ENCODE results near the gene LAP3.

LAP3 gene

GRCh38 chr4:17544205-17544604 lies 32.8 kb upstream of the LAP3 start:
- DNase-seq (ENCODE audit: low read depth), result peak; percentile 4
- TF ChIP-seq CTCF (IDR thresholded peaks at IDR 0.05; ENCODE audit: low read length, missing control alignments), result no peak
- H3K4me3 ChIP-seq (replicated peaks; ENCODE audit: low read depth, low read length), result no peak overlapping the region

- DNase-seq (ENCODE audit: low read depth), result peak; percentile 8
- no peak overlapping the region for H3K4me3 ChIP-seq (replicated peaks; ENCODE audit: low read depth, low read length)
- no peak for TF ChIP-seq CTCF (IDR thresholded peaks at IDR 0.05; ENCODE audit: low read length, missing control alignments)
Observed at GRCh38 chr4:17544831-17545234, 32.2 kb upstream of the LAP3 start.

- no peak for TF ChIP-seq CTCF (IDR thresholded peaks at IDR 0.05; ENCODE audit: low read length, missing control alignments)
- DNase-seq (ENCODE audit: low read depth), result no peak
Observed at GRCh38 chr4:17545374-17546140, 31.4 kb upstream of the LAP3 start.

GRCh38 chr4:17546222-17546621 lies 30.8 kb upstream of the LAP3 start:
- no peak for DNase-seq (ENCODE audit: low read depth)
- H3K4me3 ChIP-seq (replicated peaks; ENCODE audit: low read depth, low read length), result no peak overlapping the region
- TF ChIP-seq CTCF (IDR thresholded peaks at IDR 0.05; ENCODE audit: low read length, missing control alignments), result no peak

More at GRCh38 chr4:17545374-17546140, 31.4 kb upstream of the LAP3 start:
- H3K4me3 ChIP-seq (replicated peaks; ENCODE audit: low read depth, low read length), result no peak overlapping the region

GRCh38 chr4:17546678-17547077 lies 30.3 kb upstream of the LAP3 start:
- no peak for TF ChIP-seq CTCF (IDR thresholded peaks at IDR 0.05; ENCODE audit: low read length, missing control alignments)
- no peak for DNase-seq (ENCODE audit: low read depth)
- H3K4me3 ChIP-seq (replicated peaks; ENCODE audit: low read depth, low read length), result no peak overlapping the region

GRCh38 chr4:17550549-17550948 lies 26.4 kb upstream of the LAP3 start:
- TF ChIP-seq CTCF (IDR thresholded peaks at IDR 0.05; ENCODE audit: low read length, missing control alignments), result no peak
- no peak for DNase-seq (ENCODE audit: low read depth)
- no peak overlapping the region for H3K4me3 ChIP-seq (replicated peaks; ENCODE audit: low read depth, low read length)

GRCh38 chr4:17552427-17552826 lies 24.6 kb upstream of the LAP3 start:
- no peak for TF ChIP-seq CTCF (IDR thresholded peaks at IDR 0.05; ENCODE audit: low read length, missing control alignments)
- H3K4me3 ChIP-seq (replicated peaks; ENCODE audit: low read depth, low read length), result no peak overlapping the region
- DNase-seq (ENCODE audit: low read depth), result no peak
